Osteoblast (primary cell): Measurements from ENCODE around the gene TAF4. TPM values are rescaled to one million over a fixed set of nuclear protein-coding genes. Genes with fewer than 3 reads are reported as not detected.

Experiments
- DNase-seq: peaks from one replicate; pipeline ENCODE4 v3.0.0; 2011; ENCODE audit warnings: low spot score, mixed read lengths; ENCODE audit not compliant: insufficient read length; ENCODE audit errors: missing footprints
- H2AFZ ChIP-seq: 2 replicates; pipeline ENCODE4 v1.6.0; 2011; ENCODE audit warnings: mild to moderate bottlenecking, low read length
- H3K27ac ChIP-seq: 2 replicates; pipeline ENCODE4 v1.5.1; 2011; ENCODE audit warnings: mild to moderate bottlenecking, low read depth, low read length, moderate library complexity
- H3K27me3 ChIP-seq: 2 replicates; pipeline ENCODE4 v1.6.0; 2012; ENCODE audit warnings: mild to moderate bottlenecking, control low read depth, inconsistent platforms, low read length, moderate library complexity; ENCODE audit not compliant: insufficient read depth
- H3K36me3 ChIP-seq: 2 replicates; pipeline ENCODE4 v1.5.1; 2011; ENCODE audit warnings: mild to moderate bottlenecking, low read length, control low read depth, moderate library complexity; ENCODE audit not compliant: insufficient read depth
- H3K4me1 ChIP-seq: 2 replicates; pipeline ENCODE4 v1.5.1; 2011; ENCODE audit warnings: mild to moderate bottlenecking, low read length, control low read depth, moderate library complexity; ENCODE audit not compliant: insufficient read depth
- H3K4me2 ChIP-seq: 2 replicates; pipeline ENCODE4 v1.6.0; 2011; ENCODE audit warnings: mild to moderate bottlenecking, low read length; ENCODE audit not compliant: insufficient read depth
- H3K4me3 ChIP-seq: fragments of 200-600 bp; sonication (generic); 3 replicates; pipeline ENCODE4 v1.5.1; 2012; ENCODE audit warnings: mild to moderate bottlenecking, low read length, inconsistent platforms; ENCODE audit not compliant: insufficient read depth
- H3K79me2 ChIP-seq: 2 replicates; pipeline ENCODE4 v1.6.0; 2012; ENCODE audit warnings: mild to moderate bottlenecking, low read length, control low read depth, inconsistent platforms; ENCODE audit not compliant: insufficient read depth
- H3K9me3 ChIP-seq: 2 replicates; pipeline ENCODE4 v1.5.1; 2011; ENCODE audit warnings: low read depth, low read length, control low read depth
- H4K20me1 ChIP-seq: 2 replicates; pipeline ENCODE4 v1.6.0; 2012; ENCODE audit warnings: mild to moderate bottlenecking, low read length, control low read depth; ENCODE audit not compliant: insufficient read depth
- total RNA-seq: library from RNA; depleted of rRNA; stranded (reverse); fragments of >200 nt; gene quantifications from 2 replicates; pipeline ENCODE4 v1.2.3, GENCODE V29; 2012
- TF ChIP-seq, protein P1 (sequence below): IDR thresholded peaks from 2 replicates; pipeline ENCODE4 v1.5.1; 2011; ENCODE audit warnings: mild to moderate bottlenecking, low read depth, low read length, moderate library complexity; ENCODE audit errors: extremely low read depth

Gene TAF4
- total RNA-seq, 1 donor = 4.3 TPM

DNA sequence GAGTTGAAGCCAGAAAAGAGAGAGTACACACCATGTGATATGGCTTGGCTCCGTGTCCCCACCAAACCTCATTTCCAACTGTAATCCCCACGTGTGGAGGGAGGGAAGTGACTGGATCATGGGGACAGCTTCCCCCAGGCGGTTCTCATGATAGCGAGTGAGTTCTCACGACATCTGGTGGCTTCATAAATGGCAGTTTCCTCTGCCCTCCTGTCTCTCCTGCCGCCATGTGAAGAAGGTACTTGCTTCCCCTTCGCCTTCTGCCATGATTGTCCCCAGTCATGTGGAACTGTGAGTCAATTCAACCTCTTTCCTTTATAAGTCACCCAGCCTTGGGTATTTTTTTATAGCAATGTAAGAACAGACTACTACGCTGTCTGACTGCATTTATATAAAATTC lies 40.3 kb downstream of the TAF4 start:
- DNase-seq = peak; percentile 41
- no peak overlapping the region for H2AFZ ChIP-seq
- no peaks in the 10 kb centered on the region for H3K36me3 ChIP-seq
- H4K20me1 ChIP-seq = peaks cover 59% of the 10 kb centered on the region
- peaks cover 21% of the 10 kb centered on the region for H3K4me1 ChIP-seq
- peaks cover 83% of the 10 kb centered on the region for H3K79me2 ChIP-seq
- no peaks in the 10 kb centered on the region for H3K27me3 ChIP-seq
- H3K4me3 ChIP-seq = no peak overlapping the region
- no peak overlapping the region for H3K27ac ChIP-seq
- H3K4me2 ChIP-seq = no peak overlapping the region
- H3K9me3 ChIP-seq = no peaks in the 10 kb centered on the region
- TF ChIP-seq, protein P1, sequence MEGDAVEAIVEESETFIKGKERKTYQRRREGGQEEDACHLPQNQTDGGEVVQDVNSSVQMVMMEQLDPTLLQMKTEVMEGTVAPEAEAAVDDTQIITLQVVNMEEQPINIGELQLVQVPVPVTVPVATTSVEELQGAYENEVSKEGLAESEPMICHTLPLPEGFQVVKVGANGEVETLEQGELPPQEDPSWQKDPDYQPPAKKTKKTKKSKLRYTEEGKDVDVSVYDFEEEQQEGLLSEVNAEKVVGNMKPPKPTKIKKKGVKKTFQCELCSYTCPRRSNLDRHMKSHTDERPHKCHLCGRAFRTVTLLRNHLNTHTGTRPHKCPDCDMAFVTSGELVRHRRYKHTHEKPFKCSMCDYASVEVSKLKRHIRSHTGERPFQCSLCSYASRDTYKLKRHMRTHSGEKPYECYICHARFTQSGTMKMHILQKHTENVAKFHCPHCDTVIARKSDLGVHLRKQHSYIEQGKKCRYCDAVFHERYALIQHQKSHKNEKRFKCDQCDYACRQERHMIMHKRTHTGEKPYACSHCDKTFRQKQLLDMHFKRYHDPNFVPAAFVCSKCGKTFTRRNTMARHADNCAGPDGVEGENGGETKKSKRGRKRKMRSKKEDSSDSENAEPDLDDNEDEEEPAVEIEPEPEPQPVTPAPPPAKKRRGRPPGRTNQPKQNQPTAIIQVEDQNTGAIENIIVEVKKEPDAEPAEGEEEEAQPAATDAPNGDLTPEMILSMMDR = no peak

DNA sequence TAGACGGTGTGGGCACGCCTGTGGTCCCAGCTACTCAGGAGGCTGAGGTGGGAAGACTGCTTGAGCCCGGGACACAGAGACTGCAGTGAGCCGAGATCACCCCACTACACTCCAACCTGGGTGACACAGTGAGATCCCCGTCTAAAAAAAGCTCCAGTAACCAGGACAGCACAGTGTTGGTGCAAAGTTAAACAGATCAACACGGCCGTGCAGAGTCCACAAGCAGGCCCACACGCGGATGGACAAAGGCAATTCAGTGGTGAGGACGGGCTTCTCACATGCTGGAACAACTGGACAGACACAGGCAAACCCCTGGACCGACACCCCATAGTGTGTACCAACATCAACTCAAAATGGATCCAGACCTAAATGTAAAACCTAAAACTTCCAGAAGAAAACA lies 41.7 kb downstream of the TAF4 start:
- H3K4me3 ChIP-seq = no peak overlapping the region
- DNase-seq = no peak
- no peak overlapping the region for H3K27ac ChIP-seq
- peaks cover 71% of the 10 kb centered on the region for H4K20me1 ChIP-seq
- peaks cover 85% of the 10 kb centered on the region for H3K79me2 ChIP-seq
- H3K36me3 ChIP-seq = no peaks in the 10 kb centered on the region
- no peaks in the 10 kb centered on the region for H3K27me3 ChIP-seq
- H3K4me1 ChIP-seq = peaks cover 25% of the 10 kb centered on the region
- H3K4me2 ChIP-seq = no peak overlapping the region
- no peaks in the 10 kb centered on the region for H3K9me3 ChIP-seq
- no peak overlapping the region for H2AFZ ChIP-seq
- TF ChIP-seq, protein P1 = no peak

DNA sequence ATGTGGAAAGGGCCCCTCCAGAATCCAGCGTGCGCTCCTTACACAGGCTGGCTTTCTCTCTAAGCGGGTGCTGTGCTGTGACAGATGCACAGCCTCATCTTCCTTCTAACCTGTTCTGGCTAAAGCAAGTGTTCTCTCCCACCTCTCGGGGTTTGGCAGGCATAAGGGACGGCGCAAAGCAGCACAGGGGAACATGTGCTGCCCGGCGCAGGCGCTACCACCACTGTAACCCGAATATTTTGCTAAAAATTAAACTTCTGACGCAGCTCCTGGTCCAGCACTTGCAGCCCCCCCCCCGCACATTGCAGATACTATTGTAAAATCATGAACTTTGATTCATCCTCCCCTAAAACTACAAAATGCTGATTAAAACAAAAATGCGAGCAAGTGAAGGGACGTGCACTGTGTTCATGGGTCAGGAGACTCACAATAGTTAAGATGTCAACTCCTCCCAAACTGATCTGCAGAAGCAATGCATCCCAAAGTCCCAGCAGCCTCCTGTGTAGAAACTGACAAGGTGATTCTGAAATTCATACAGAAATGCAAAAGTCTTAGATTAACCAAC lies 43.0 kb downstream of the TAF4 start:
- Histone ChIP-seq H3K4me2 (no peak overlapping the region), H3K9me3 (no peaks in the 10 kb centered on the region), H3K4me1 (peaks cover 24% of the 10 kb centered on the region), H3K4me3 (no peak overlapping the region), H3K27me3 (no peaks in the 10 kb centered on the region), H4K20me1 (peaks cover 76% of the 10 kb centered on the region), H3K27ac (no peak overlapping the region), H3K36me3 (no peaks in the 10 kb centered on the region), H2AFZ (no peak overlapping the region), H3K79me2 (peaks cover 87% of the 10 kb centered on the region)
- DNase-seq = peak; percentile 34
- TF ChIP-seq, protein P1 = no peak

DNA sequence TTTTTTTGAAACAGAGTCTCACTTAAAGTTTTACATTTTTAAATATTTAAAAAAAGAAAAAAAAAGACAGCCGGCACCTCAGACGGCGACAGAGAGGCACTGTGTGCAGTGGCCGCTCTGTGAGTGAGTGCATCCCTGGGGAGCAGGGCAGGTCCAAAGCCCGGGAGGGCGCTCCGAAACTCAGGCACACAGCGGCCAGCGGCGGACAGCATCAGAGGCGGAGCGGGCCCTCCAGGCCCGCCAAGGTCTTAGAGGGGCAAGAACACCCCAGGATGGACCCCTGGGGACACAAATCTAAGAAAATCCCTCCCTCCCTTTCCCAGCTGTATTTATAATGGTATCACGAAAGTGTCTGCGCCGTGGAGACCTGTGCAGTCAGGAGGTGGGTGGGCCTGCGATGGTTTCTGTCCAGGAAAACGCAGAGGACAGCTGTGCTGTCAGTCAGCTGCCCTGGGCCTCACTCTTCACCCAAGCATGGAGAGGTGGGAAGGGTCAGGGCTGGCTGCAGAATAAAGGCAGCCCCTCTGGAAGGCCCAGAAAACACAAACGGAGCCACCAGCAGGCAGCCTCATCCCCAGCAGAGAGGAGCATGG lies 43.8 kb downstream of the TAF4 start:
- Histone ChIP-seq H3K27ac (no peak overlapping the region), H3K27me3 (no peaks in the 10 kb centered on the region), H3K4me3 (no peak overlapping the region), H3K79me2 (peaks cover 79% of the 10 kb centered on the region), H4K20me1 (peaks cover 68% of the 10 kb centered on the region), H3K4me1 (peaks cover 16% of the 10 kb centered on the region), H2AFZ (no peak overlapping the region), H3K36me3 (no peaks in the 10 kb centered on the region), H3K4me2 (no peak overlapping the region), H3K9me3 (no peaks in the 10 kb centered on the region)
- TF ChIP-seq, protein P1 = no peak
- DNase-seq = peak; percentile 39
